Measurements from ENCODE around the gene DIP2C.
A peak's percentile ranks its signal among the peaks of the same experiment; 100 is the strongest.
"Not testable (repeated sequence)": the region's sequence is repeated elsewhere in the genome, so short reads cannot be mapped to it uniquely, and the experiment has no call there.

The DIP2C gene

GRCh38 chr10:689452-690371 lies at the start of gene DIP2C:
Gene DIP2C, minus strand, starts transcription at chr10:689668. Its CDS starts 90 bp downstream, at chr10:689578.
- peak; percentile 66 to 74 for DNase-seq (ENCODE audit: low read depth in 2 of 2)

GRCh38 chr10:734481-734880 lies 45.0 kb upstream of the DIP2C start:
- no peak for DNase-seq (ENCODE audit: low read depth in 2 of 2)

- DNase-seq (ENCODE audit: low read depth in 2 of 2), result no peak
Measured at GRCh38 chr10:733086-733485, 43.6 kb upstream of the DIP2C start.

GRCh38 chr10:729213-729612 lies 39.7 kb upstream of the DIP2C start:
- DNase-seq (ENCODE audit: low read depth in 2 of 2), result no peak

GRCh38 chr10:728603-729002 lies 39.1 kb upstream of the DIP2C start:
- DNase-seq (ENCODE audit: low read depth in 2 of 2), result no peak

- DNase-seq (ENCODE audit: low read depth in 2 of 2), result no peak
Measured at GRCh38 chr10:727162-727790, 37.8 kb upstream of the DIP2C start.

- DNase-seq (ENCODE audit: low read depth in 2 of 2), result no peak
Measured at GRCh38 chr10:725786-726185, 36.3 kb upstream of the DIP2C start.

DNA sequence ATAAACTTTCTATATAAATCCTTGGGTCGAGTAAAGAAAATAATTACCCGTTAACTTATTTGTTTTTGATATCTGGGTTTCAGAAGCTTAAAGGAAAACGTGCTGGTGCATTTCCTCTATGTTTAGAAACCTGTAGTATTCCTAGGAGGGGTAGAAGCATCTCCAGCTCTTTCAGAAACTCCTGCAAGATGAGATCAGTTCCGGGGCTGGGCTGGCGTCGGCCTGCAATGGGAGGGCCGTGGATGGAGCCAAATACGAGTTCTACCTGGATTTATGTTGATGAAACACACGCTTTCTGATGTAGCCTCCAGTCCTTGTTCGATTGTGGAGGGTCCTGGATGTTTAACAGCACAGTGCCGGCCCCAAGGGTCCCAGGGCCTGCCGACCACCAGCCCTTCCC lies 35.8 kb upstream of the DIP2C start:
- DNase-seq (ENCODE audit: low read depth in 2 of 2), result no peak

- DNase-seq (ENCODE audit: low read depth in 2 of 2), result no peak
Measured at GRCh38 chr10:723973-724372, 34.5 kb upstream of the DIP2C start.

DNA sequence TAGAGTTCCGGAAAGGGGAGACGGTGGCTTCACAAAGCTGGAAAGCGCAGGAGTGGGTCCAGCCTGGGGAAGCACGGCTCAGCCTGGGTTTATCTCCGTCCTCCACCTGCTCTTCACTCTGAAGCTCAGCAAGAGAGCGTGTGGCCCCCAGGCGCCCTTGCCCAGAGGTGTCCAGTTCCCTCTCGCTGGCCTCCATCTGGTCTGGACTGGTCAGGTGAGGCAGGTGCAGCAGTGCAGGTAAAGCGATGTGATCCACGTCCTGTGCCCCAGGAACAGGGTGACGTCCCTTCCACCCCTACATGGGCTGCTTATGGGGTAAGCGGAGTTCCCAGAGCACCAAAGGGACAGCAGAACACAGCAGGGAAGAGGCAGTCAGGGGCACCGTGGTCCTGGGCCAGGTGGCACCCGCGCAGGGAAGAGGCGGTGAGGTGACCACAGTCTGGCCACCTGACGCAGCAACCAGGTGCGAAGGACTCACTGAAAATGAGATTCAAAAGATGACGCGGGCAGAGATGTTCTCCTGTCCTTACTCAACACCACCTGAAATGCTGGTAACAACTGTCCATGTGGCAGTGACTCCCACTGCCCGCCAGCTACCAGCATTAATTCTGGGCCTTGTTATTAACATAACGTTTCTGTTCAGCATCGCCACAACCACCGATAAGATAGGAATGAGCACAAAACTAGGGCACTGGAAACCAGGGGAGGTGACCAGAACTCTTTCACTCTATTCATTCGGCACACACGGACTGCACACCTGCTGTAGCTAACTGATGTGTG lies 33.0 kb upstream of the DIP2C start:
- no peak for DNase-seq (ENCODE audit: low read depth in 2 of 2)

DNA sequence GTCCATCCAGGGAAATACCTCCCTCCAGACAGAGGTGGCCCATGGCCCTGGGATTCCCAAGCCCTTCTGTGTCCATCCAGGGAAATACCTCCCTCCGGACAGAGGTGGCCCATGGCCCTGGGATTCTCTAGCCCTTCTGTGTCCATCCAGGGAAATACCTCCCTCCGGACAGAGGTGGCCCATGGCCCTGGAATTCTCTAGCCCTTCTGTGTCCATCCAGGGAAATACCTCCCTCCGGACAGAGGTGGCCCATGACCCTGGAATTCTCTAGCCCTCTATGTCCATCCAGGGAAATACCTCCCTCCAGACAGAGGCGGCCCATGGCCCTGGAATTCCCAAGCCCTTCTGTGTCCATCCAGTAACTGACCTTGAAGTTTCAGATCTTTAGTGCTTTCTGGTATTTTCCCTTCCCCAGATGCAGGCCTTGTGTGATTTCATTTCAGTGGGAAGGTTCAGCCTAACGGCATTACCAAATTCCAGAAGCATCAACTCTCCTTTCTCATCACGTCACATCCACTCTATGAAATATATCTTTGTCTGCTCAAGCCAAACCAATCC lies 28.8 kb upstream of the DIP2C start:
- no peak for DNase-seq (ENCODE audit: low read depth in 2 of 2)

GRCh38 chr10:717458-717857 lies 28.0 kb upstream of the DIP2C start:
- no peak for DNase-seq (ENCODE audit: low read depth in 2 of 2)

- DNase-seq (ENCODE audit: low read depth in 2 of 2), result no peak
Measured at GRCh38 chr10:716821-717220, 27.4 kb upstream of the DIP2C start.

DNA sequence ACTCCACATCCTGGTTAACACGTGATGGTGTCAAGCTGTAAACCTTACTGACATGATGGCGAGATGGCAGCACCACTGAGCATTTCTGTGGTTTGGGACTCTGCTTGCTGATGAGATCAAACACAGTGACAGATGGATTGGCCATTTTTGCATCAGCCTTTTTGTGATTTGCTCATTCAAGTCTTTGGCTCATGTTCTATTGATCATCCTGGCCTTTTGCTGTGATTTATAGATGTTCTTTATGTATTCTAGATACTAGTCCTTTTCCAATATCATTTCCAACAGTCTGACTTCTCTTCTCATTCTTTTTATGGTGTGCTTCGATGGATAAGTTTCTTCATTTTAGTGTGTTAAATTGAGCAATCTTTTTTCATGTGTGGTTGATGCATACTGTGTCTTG lies 24.7 kb upstream of the DIP2C start:
- DNase-seq (ENCODE audit: low read depth in 2 of 2), result no peak

DNA sequence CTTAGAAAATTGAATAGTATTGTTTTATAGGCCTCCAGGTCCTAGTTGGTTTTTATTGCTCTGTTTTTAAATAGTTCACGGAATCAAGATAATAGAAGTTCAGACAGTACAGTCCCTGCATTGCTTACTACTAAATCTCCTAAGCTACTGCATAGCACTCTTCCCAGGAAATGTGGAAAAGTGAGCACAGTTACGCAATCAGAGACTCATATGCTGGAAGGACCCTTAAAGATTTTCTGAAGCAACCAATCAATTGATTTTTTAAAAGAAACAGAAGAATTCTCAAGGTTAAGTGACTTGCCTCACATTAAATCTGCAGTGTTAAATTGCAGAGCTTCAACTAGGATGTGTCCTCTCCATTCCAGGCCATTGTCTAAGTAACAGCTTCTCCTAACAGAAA lies 23.1 kb upstream of the DIP2C start:
- DNase-seq (ENCODE audit: low read depth in 2 of 2), result no peak

- no peak for DNase-seq (ENCODE audit: low read depth in 2 of 2)
Measured at GRCh38 chr10:712089-712488, 22.6 kb upstream of the DIP2C start.

DNA sequence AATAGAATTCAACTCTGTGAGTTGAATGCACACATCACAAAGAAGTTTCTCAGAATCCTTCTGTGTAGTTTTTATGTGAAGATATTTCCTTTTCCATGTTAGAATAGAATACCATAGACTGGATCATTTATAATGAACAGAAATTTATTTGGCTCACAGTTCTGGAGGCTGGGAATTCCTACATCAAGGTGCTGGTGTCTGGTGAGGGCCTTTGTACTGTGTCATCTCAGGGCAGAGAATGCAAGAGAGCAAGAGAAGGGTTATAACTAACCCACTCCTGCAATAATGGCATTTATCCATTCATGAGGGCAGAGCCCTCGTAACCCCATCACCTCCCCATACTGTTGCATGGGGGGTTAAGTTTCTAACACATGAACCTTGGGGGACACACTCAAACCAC lies 18.4 kb upstream of the DIP2C start:
- no peak for DNase-seq (ENCODE audit: low read depth in 2 of 2)

GRCh38 chr10:707456-707855 lies 18.0 kb upstream of the DIP2C start:
- DNase-seq (ENCODE audit: low read depth in 2 of 2), result no peak

DNA sequence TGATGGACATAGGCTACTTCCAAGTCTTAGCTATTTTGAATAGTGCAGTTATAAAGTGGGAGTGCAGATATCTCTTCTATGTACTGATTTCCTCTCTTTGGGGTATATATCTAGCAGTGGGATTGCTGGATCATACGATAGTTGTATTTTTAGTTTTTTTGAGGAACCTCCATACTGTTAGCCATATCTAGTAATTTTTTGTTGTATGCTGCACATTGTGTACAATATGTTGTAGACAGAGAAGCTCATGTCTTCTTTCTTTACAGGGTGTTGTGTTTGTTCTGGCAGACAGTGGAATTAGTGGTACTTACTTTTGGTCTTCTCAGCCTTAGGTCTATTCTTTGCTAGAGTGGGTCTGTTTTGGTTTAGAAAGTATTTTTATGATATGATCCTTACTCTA lies 13.7 kb upstream of the DIP2C start:
- no peak for DNase-seq (ENCODE audit: low read depth in 2 of 2)

DNA sequence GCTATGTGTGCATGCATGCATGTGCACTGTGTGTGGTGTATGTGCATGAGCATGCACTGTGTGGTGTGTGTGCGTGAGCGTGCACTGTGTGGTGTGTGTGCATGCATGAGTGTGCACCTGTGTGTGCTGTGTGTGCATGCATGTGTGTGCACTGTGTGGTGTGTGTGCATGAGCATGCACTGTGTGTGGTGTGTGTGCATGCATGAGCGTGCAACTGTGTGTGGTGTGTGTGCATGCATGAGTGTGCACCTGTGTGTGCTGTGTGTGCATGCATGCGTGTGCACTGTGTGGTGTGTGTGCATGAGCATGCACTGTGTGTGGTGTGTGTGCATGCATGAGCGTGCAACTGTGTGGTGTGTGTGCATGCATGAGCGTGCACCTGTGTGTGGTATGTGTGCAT lies 10.7 kb upstream of the DIP2C start:
- DNase-seq (ENCODE audit: low read depth in 2 of 2), result not testable (repeated sequence)

GRCh38 chr10:697097-697875 lies 7.8 kb upstream of the DIP2C start:
- DNase-seq (ENCODE audit: low read depth in 2 of 2), result no peak
